Nephron progenitor cell (in vitro differentiated cells): ENCODE data around the gene LRP1B.
A peak's percentile ranks its signal among the peaks of the same experiment; 100 is the strongest.

Experiments
- DNase-seq: peaks from one replicate; pipeline ENCODE4 v3.0.0; 2021
- H3K27ac Mint-ChIP-seq: 2 replicates; pipeline ENCODE4 v1.8.0; 2021; ENCODE audit warnings: mild to moderate bottlenecking, moderate library complexity, mixed read lengths
- H3K27me3 Mint-ChIP-seq: 2 replicates; pipeline ENCODE4 v1.8.0; 2021; ENCODE audit warnings: mild to moderate bottlenecking, low read depth, mixed read lengths; ENCODE audit not compliant: poor library complexity
- H3K36me3 Mint-ChIP-seq: 2 replicates; pipeline ENCODE4 v1.8.0; 2021; ENCODE audit warnings: low read depth, mixed read lengths
- H3K4me1 Mint-ChIP-seq: 2 replicates; pipeline ENCODE4 v1.8.0; 2021; ENCODE audit warnings: mixed read lengths
- H3K4me3 Mint-ChIP-seq: 2 replicates; pipeline ENCODE4 v1.8.0; 2021; ENCODE audit warnings: mild to moderate bottlenecking, moderate library complexity, mixed read lengths
- H3K9me3 Mint-ChIP-seq: 2 replicates; pipeline ENCODE4 v1.8.0; 2021; ENCODE audit warnings: mild to moderate bottlenecking, moderate library complexity, mixed read lengths
- CTCF ChIP-seq: fragments of 200-600 bp; sonication (generic); IDR thresholded peaks from 2 replicates; pipeline ENCODE4 v1.5.0; 2021; ENCODE audit warnings: antibody characterized with exemption

Gene LRP1B

GRCh38 chr2:141943918-141944317, 186.9 kb downstream of the LRP1B start:
- Mint-ChIP-seq H3K9me3 (no peaks in the 10 kb centered on the region), H3K27ac (no peak overlapping the region), H3K36me3 (no peaks in the 10 kb centered on the region), H3K4me1 (peaks cover 5% of the 10 kb centered on the region), H3K4me3 (no peak overlapping the region), H3K27me3 (no peaks in the 10 kb centered on the region)
- no peak for TF ChIP-seq CTCF
- no peak for DNase-seq

GRCh38 chr2:141942006-141942789, 188.6 kb downstream of the LRP1B start:
- Mint-ChIP-seq H3K36me3 (no peaks in the 10 kb centered on the region), H3K4me1 (peaks cover 5% of the 10 kb centered on the region), H3K27ac (no peak overlapping the region), H3K4me3 (no peak overlapping the region), H3K27me3 (no peaks in the 10 kb centered on the region), H3K9me3 (peaks cover 8% of the 10 kb centered on the region)
- DNase-seq: no peak
- peak; percentile 28 for TF ChIP-seq CTCF

- Mint-ChIP-seq H3K4me3 (no peak overlapping the region), H3K36me3 (no peaks in the 10 kb centered on the region), H3K27ac (no peak overlapping the region), H3K27me3 (no peaks in the 10 kb centered on the region), H3K4me1 (peaks cover 5% of the 10 kb centered on the region), H3K9me3 (peaks cover 12% of the 10 kb centered on the region)
- no peak for DNase-seq
- TF ChIP-seq CTCF: no peak
Measured at GRCh38 chr2:141941210-141941714, 189.6 kb downstream of the LRP1B start.

GRCh38 chr2:141940709-141941108, 190.1 kb downstream of the LRP1B start:
- Mint-ChIP-seq H3K27me3 (no peaks in the 10 kb centered on the region), H3K4me1 (peaks cover 5% of the 10 kb centered on the region), H3K27ac (no peak overlapping the region)

GRCh38 chr2:141933226-141933625, 197.6 kb downstream of the LRP1B start:
- Mint-ChIP-seq H3K36me3 (no peaks in the 10 kb centered on the region), H3K4me3 (no peak overlapping the region), H3K9me3 (peaks cover 12% of the 10 kb centered on the region), H3K27me3 (no peaks in the 10 kb centered on the region), H3K4me1 (no peaks in the 10 kb centered on the region), H3K27ac (no peak overlapping the region)
- TF ChIP-seq CTCF: no peak
- DNase-seq: no peak

More at GRCh38 chr2:141940709-141941108, 190.1 kb downstream of the LRP1B start:
- DNase-seq: no peak
- no peak for TF ChIP-seq CTCF
- no peak overlapping the region for H3K4me3 Mint-ChIP-seq
- H3K36me3 Mint-ChIP-seq: no peaks in the 10 kb centered on the region
- H3K9me3 Mint-ChIP-seq: peaks cover 12% of the 10 kb centered on the region

GRCh38 chr2:141932261-141932660, 198.6 kb downstream of the LRP1B start:
- Mint-ChIP-seq H3K4me3 (no peak overlapping the region), H3K27ac (no peak overlapping the region), H3K9me3 (peaks cover 4% of the 10 kb centered on the region), H3K36me3 (no peaks in the 10 kb centered on the region), H3K4me1 (no peaks in the 10 kb centered on the region), H3K27me3 (no peaks in the 10 kb centered on the region)
- DNase-seq: no peak
- TF ChIP-seq CTCF: no peak
